ENCODE data around the gene LCK. TPM values are rescaled to one million over a fixed set of nuclear protein-coding genes. Genes with fewer than 3 reads are reported as not detected.
A peak's percentile ranks its signal among the peaks of the same experiment; 100 is the strongest.

Gene LCK
- total and polyA plus RNA-seq, 2 of the 8 experiments (the other 6 are each of a cell fraction or from before 2014, with no cell fraction given), result 75.3 to 122 TPM

DNA sequence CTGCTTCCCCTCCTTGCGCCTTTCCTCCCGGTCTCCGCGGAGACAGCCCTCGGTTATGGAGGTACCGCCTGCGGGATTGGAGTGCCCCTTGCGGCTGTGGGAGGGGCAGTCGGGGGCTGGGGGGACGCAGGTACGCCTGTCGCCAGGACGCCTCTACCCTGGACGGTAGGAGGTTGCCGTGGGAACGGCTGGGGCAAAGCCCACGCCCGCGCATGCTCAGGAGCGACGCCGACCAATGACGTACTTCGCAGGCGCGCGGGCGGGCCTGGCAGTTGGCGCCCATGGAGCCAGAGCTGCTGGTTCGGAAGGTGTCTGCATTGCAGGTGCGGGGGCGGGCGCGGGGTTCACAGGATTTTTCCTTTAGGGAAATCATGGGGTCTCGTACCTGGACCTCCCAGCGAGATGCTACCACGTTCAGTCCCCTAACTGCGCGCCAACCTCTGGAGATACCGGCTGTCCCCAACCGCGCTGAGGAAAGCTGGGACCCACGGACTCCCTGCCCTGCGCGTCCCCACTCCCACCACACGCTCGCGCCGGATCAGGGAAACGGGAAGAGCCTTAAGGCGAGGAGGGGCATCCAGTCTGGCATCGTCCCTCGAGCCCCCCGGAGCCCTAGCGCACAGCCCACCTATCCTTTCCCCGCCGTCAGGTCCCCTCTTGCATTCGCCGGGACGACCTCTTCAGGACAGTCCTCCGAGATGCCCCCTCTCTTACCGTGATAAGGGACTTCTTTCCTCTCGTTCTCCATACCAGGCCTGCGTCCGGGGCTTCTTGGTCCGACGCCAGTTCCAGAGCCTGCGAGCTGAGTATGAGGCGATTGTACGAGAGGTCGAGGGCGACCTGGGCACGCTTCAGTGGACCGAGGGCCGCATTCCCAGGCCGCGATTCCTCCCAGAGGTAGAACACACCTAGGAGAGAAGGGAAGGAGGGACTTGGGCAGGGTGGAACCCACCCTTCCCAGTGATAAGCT lies 45.4 kb upstream of the LCK start, which contains the start of gene IQCC:
TSS of gene IQCC (plus strand) at position 271 of the 970 bp plus-strand sequence. CDS start at position 282, 11 bp downstream.
- Histone ChIP-seq H4K91ac (replicated peaks; ENCODE audit: insufficient read length, low read length) (peak within 1 kb of the TSS; percentile 76), H3K36me3 (ENCODE audit: control insufficient read depth in 2 of 4, insufficient read depth in 4 of 4, low read length in 3 of 4) (no peaks in the 10 kb centered on the region; a peak in 1 of 8 replicates), H3K4me3 (ENCODE audit: extremely low read depth in 1 of 4, insufficient read depth in 2 of 4, low read depth in 3 of 4, low read length in 4 of 4) (peak within 1 kb of the TSS; percentile 64 to 86 (median 80)), H4K20me1 (replicated peaks in 1 of 2; ENCODE audit: control insufficient read depth in 1 of 2, insufficient read depth in 2 of 2, low read length in 2 of 2) (peaks cover 0 to 2% of the 10 kb centered on the region in 2 experiments), H2BK120ac (replicated peaks; ENCODE audit: low read depth, low read length) (no peak within 1 kb of the TSS), H2BK12ac (ENCODE audit: low read depth, low read length) (peak within 1 kb of the TSS; percentile 35; the same call in 1 of the 2 replicates), H2AK5ac (ENCODE audit: low read depth, low read length) (no peak within 1 kb of the TSS), H2BK20ac (ENCODE audit: low read length) (no peak within 1 kb of the TSS), H3K27ac (ENCODE audit: low read depth, low read length) (peak within 1 kb of the TSS; percentile 51; the same call in 1 of the 2 replicates), H3K18ac (ENCODE audit: extremely low read depth, low read length) (no peak within 1 kb of the TSS; the same call in 1 of the 2 replicates), H3K4me2 (ENCODE audit: insufficient read depth in 1 of 2, low read depth in 2 of 2, low read length in 2 of 2) (peak within 1 kb of the TSS; percentile 73 to 96), H4K5ac (ENCODE audit: insufficient read length, low read depth, low read length) (peak within 1 kb of the TSS; percentile 54), H3K23me2 (ENCODE audit: low read depth, low read length) (peaks cover 12% of the 10 kb centered on the region; the same call in 1 of the 2 replicates), H3K14ac (ENCODE audit: insufficient read length) (no peak within 1 kb of the TSS), H3K4ac (replicated peaks; ENCODE audit: insufficient read length, low read depth, low read length) (peak within 1 kb of the TSS; percentile 7), H3K4me1 (replicated peaks in 1 of 4; ENCODE audit: control insufficient read depth in 3 of 4, insufficient read depth in 4 of 4, low read length in 3 of 4) (peaks cover 0 to 21% (median 10%) of the 10 kb centered on the region in 4 experiments; a peak in 6 of 7 replicates), H3K27me3 (replicated peaks in 1 of 4; ENCODE audit: control insufficient read depth in 3 of 4, extremely low read depth in 1 of 4, insufficient read depth in 3 of 4, low read length in 3 of 4) (peaks cover 0 to 4% (median 2%) of the 10 kb centered on the region in 4 experiments; a peak in 3 of 7 replicates), H3K9ac (replicated peaks in 1 of 4; ENCODE audit: extremely low read depth in 1 of 4, low read depth in 3 of 4, low read length in 3 of 4) (peak within 1 kb of the TSS; percentile 75 to 84 (median 78)), H2BK5ac (ENCODE audit: low read depth, low read length) (peak within 1 kb of the TSS; percentile 19; the same call in 1 of the 2 replicates), H3K79me1 (ENCODE audit: low read depth, low read length) (peaks cover 2% of the 10 kb centered on the region; the same call in 1 of the 2 replicates), H4K8ac (ENCODE audit: extremely low read depth, insufficient read depth, low read length) (peak within 1 kb of the TSS; percentile 92; the same call in 1 of the 2 replicates), H3K9me3 (ENCODE audit: insufficient read depth in 2 of 2, low read depth in 1 of 2, low read length in 1 of 2) (no peaks in the 10 kb centered on the region), H3K56ac (replicated peaks; ENCODE audit: insufficient read length, low read depth, low read length) (no peak within 1 kb of the TSS), H3K79me2 (ENCODE audit: control insufficient read depth in 1 of 2, insufficient read depth in 2 of 2, low read length in 2 of 2) (no peaks in the 10 kb centered on the region), H2BK15ac (ENCODE audit: low read length) (peak within 1 kb of the TSS; percentile 31; the same call in 1 of the 2 replicates), H3K23ac (ENCODE audit: insufficient read length) (no peak within 1 kb of the TSS), H2AFZ (ENCODE audit: low read length) (peak within 1 kb of the TSS; percentile 74; the same call in 1 of the 2 replicates)
- no peak for FAIRE-seq
- peak; percentile 81 to 93 for DNase-seq (ENCODE audit: low read depth in 1 of 2, low spot score in 2 of 2)
- 11% methylated on average over 60 of the region's 77 CpGs; no CpG with 5 or more reads in 1 of the 2 experiments for WGBS, 2 experiments (ENCODE audit: extremely low coverage in 1 of 2, insufficient coverage in 1 of 2, insufficient read length in 1 of 2, insufficient replicate concordance in 2 of 2, low coverage in 1 of 2, low lambda C conversion rate in 2 of 2, missing lambda C conversion rate in 1 of 2)
- ChIA-PET CTCF (ENCODE audit: partially characterized antibody) (interaction anchor here (0.6 to 4.5 kb wide), 5 partner anchors 11 to 158 kb away, joined by 3 to 25 read pairs (median 3); no protein-coding TSS in a partner anchor), POLR2A (ENCODE audit: partially characterized antibody) (interaction anchor here (0.7 to 21.3 kb wide), 23 partner anchors 7 to 447 kb away, joined by 3 to 332 read pairs (median 5); partner anchors contain the start of genes BSDC1, CCDC28B, KPNA6 and MARCKSL1)
- peak; percentile 32; the same call in 1 of the 2 replicates for TF ChIP-seq JUND (IDR thresholded peaks at IDR 0.05; ENCODE audit: low read length)
- TF ChIP-seq EP300 (IDR thresholded peaks at IDR 0.05; ENCODE audit: borderline replicate concordance in 1 of 2, low read depth in 2 of 2, low read length in 2 of 2), result 0 out of 3 replicates have a peak, but pooled peaks of 1 of the 2 experiments have one; percentile 25
- no peak for TF ChIP-seq EZH2 (IDR thresholded peaks at IDR 0.05; ENCODE audit: low read depth, low read length, severe bottlenecking)
- TF ChIP-seq GABPA (IDR thresholded peaks at IDR 0.05; ENCODE audit: borderline replicate concordance, insufficient read depth, low read length), result no peak
- TF ChIP-seq SP1 (IDR thresholded peaks at IDR 0.05; ENCODE audit: low read depth, low read length), result peak; percentile 43; the same call in 1 of the 2 replicates
- TF ChIP-seq ATF2 (IDR thresholded peaks at IDR 0.05; ENCODE audit: low read length), result no peak
- peak; percentile 81 for TF ChIP-seq TAF1 (IDR thresholded peaks at IDR 0.05; ENCODE audit: low read depth, low read length)
